Measurements from ENCODE around the gene MTAP.
A peak's percentile ranks its signal among the peaks of the same experiment; 100 is the strongest.

MTAP gene

DNA sequence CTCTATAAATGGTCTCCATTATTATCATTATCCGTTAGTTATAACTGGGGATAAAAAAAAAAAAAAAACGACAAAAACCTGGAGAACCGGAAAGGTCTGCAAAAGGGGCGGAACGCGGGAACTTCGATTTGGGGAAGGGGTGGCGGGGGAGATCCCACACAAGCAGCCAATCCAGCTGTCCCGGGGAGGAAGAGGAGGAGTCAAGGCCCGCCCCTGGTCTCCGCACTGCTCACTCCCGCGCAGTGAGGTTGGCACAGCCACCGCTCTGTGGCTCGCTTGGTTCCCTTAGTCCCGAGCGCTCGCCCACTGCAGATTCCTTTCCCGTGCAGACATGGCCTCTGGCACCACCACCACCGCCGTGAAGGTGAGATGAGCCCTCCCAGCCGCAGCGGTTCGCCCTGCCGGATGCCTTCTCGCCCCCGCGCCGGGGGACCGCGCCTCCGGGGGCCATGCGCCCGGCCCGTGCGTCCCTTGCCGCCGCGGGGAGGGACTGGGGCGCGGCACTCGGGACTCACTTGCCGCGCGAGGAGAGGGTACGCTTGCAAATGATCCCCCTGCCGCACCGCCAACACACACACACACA lies at the start of gene MTAP:
MTAP (plus strand) TSS at position 219 of the 583 bp plus-strand sequence; CDS start at position 332, 113 bp downstream.
- FAIRE-seq, result peak; percentile 82

DNA sequence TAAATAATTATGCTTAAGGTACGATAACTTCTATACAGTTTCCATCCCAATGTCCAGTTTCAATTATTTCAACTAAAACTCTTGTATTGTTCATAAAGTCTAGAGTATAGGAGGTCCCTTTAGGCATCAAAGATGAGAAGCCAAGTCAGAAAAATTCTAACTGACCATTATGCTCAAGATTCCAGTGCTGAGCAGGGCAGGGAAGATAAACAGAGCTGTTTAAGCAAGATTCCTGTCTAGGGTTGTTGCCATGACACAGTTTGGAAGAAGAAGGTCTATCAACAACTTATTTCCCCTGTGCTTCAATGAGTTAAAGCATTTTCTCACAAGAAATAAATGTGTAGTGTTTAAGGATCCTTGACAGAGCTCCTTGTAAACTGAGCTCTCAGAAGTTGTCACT lies 48.9 kb upstream of the MTAP start:
- no peak for FAIRE-seq

DNA sequence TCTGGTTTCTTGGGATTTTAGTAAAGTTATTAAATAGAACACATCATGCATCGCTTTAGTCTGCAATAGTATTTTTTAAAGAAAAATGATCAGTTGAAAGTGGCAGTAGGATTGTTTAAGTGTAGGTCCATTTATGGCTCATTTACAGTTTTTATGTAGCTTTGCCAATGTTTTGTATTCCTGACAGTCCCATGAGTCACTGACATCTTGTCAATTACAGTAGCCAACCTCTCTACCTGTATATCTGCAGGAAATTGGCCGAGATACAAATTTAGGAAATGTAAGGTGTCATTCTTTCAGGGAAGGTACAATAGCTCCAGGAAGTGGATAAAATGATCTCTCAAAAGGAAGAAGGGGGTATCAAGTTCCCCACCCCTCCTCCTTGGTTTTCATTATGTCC lies 47.7 kb upstream of the MTAP start:
- FAIRE-seq, result no peak

DNA sequence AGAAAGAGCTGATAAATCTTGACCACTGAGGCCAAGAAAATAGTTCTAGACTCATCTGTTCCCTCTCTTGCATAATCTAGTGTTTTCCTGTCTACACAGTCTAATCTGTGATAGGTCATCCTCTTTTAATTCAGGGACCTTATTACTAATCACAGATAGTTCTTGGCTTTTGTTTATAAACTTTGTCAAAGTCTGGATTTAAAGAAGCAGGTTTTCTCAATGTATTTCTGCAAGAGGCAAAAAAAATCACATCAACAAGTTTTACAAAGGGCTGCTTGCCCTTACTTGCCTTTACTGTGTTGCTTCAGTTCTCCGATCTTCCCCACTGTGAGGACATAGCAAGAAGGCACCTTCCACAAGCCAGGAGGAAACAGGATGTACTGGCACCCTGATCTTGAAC lies 43.9 kb upstream of the MTAP start:
- no peak for FAIRE-seq

DNA sequence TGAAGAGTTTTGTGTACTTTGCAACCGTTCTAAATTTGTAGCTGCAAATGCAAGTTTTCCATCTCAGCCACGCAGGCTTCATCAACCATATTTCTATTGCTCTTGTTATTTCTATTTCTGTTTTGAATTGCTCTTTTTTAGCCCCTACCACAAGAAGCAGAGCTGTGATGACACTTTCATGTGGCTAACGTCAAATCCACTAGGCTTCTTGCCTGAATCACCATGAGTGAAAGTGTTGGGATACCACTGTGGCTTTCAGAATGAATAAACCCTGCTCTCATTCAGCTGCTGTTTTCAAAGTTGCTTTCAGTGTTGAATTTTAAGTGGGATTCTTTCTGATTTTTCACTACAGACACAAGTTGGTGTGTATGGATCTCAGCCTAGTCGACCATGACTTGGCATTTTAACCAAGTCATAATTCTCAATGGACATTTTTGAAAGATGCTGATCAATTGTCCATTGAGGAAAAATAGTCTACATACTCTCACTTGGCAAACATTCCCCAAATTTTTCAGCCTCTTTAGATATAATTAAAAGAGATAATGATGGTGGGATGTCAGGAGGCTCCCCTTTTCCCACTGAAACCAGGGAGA lies 41.0 kb upstream of the MTAP start:
- no peak for FAIRE-seq

DNA sequence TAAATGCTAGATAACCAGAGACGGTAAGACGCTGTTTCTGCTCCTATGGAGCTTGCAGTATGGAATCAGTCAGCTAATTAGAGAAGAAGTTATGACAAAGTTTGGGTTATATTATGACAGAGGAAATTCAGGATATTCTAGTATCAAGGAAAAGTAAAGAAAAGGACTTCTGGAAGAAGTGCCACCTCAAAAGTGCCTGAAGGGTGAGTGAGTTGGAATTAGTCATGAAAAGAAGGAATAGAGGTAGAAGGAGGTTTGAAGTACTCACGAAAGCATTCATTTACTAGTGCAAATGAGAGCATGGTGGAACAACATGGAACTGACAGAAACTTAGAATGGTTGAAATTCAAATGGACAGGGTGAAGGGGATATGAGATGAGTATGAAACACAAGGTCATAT lies 40.4 kb upstream of the MTAP start:
- FAIRE-seq, result no peak

DNA sequence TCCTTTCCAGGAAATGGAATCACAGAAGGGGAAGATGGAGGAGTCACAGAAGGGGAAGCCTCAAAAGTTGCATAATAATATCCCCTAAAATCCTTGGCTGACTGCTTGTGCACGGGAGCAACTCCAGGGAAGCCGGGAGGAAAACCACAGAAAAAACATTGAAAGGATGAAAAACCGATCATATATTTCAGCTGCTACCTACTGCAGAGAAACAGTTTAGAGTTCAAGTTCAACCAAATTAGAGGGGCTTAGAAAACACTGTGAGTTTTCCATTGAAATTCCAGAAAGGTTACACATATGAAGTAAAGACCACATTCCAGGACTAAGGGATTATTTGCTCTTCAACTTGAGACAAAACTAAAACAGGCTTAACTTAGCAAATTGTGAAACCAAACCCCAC lies 37.6 kb upstream of the MTAP start:
- no peak for FAIRE-seq

DNA sequence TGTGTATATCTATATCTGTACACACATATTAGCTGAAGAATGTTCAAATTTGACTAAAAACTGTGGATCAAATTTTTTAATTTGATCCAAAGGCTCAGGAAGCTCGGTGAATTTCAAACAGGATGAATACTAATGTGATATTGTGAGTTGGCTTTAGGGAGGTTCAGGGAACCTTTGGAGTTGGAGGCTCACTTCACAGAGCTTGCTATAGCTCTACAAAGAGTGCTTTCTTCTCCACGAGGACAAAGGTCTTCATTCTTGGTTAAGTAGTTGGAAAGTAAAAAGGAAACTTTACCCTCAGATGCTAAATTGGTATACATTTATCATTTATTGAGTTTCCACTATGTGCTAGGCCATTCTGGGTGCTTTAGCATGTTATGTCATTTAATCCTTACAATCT lies 36.3 kb upstream of the MTAP start:
- no peak for FAIRE-seq

DNA sequence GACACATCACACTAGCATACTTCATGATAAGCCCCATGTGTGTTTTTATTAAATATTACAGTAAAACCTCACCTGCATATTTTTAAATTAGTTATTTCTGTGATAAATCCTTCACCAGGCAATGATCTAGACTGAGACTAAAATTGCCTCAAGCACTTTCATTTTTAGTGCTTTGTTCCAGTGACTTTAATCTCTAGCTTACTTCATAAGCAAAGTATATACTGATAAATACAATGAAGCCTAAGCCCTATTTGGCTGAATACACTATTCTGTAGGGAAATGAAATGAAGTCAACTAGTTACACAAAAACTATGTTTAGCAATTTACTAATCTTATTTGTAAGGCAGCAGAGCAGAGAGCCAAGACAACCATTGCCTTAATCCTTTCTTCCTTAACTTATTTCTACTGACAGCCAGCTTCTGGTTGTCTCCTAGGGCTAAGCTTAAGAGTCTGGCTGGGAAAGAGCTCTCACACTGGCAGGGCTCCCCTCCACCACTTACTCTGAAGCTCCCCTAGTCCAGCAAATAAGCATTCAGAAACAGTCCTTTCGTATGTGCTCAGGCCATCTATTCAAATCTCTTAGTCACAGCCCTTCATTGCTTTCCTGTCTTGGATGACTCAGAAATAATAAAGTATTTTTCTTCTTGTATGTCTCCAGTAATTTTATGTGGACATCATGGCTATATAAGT lies 31.4 kb upstream of the MTAP start:
- FAIRE-seq, result no peak

DNA sequence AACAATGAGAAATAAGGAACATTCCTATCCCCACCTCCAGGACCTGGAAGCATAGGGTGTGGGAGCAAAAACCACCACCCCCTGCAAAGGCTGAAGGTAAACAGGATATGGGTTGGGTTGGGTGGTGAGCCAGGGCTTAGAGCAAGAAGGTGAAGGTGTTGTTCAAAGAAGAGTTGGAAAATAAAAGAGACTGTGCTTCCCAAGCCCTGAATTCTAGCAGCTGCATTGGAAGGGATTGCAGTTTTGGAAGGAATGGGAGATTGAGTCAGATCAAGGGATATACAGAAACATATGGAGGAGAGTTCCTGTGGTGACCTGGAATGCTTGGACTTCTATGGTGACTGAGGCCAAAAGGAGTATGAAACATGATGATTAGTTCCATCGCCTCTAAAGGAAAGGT lies 24.7 kb upstream of the MTAP start:
- FAIRE-seq, result no peak

DNA sequence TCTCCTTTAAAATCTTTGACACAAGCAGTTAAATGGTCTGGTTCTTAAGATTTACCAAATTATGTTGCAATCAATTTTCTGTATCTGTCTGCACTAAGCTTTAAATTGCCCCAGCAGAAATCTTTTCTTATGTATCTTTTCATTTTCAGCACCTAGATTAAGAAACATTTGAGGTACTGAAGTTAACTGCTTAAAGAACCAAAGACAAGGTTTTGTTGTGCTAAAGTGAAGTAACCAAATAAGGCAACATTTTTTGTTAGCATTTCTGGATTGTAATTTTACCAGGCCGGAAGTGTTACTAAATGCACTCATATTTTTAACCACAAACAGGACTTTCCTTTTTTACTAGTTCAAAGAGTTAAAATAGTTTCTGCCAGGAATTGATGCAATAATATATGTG lies 24.1 kb upstream of the MTAP start:
- FAIRE-seq, result no peak

DNA sequence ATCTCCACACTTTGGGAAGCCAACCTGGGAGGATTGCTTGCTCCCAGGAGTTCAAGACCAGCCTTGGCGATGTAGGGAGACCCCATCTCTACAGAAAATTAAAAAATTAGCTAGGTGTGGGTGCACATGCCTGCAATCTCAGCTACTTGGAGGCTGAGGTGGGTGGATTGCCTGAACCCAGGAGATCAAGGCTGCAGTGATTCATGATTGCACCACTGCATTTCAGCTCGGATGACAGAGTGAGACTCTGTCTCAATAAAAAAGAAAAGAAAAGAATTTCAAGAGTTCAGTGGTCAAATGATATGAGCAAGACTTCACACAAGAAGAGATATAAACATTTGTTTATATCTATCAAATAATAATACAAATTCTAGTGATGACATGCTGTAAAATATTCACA lies 23.0 kb upstream of the MTAP start:
- FAIRE-seq, result no peak

DNA sequence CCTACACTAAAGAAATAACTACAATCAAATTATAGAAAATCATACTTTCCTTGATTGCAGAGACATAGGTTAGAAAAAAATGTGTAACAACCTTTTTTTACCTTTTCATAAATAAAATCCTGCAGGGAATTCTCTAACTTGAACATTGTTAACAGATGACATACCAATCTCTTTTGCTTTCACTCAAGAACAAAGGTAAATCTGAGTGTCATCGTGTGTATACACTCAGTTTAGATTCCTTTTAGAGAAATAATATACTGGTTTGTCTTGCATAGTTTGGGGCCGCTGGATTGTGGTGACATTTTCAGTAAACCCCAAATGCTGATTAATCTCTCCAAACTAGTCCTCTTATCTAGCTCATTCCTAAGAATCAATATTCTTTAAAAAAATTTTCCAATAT lies 20.8 kb upstream of the MTAP start:
- FAIRE-seq, result no peak

DNA sequence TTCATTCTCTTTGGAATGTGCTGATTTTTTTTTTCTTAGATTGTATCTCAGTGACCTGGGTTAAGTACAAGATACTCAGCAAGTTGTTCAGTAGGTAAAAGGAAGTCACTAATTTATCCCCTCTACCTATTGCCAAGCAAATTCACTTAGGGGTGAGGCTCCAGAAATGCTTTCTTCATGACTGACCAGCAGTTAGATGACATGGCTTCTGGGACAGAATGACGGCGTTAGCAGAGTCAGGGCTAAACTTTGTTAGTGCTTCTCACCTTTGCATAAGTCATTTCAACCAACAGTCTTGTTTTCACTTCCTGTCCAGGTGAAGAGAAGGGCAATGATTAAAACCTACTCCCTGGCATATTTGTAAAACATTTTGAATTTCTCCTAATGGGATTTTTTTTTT lies 20.2 kb upstream of the MTAP start:
- FAIRE-seq, result no peak

DNA sequence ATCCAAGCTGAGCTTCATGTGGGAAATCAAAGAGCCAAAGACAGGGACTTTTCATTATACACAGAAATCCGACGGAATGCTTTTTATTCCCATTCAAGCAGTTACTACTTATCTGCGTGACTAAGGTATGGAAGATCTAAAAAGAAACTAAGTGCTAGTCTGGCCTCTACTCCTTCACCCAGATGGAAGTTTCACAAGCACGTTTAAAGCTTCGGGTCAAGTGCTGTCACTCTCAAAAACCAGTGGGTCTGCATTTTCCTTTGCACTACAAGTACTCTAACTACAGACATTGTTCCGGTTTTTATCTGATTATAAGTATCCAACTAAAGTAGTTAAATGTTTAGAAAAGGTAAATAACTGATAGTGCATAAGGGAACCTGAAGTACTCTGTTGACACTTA lies 13.7 kb upstream of the MTAP start:
- no peak for FAIRE-seq

DNA sequence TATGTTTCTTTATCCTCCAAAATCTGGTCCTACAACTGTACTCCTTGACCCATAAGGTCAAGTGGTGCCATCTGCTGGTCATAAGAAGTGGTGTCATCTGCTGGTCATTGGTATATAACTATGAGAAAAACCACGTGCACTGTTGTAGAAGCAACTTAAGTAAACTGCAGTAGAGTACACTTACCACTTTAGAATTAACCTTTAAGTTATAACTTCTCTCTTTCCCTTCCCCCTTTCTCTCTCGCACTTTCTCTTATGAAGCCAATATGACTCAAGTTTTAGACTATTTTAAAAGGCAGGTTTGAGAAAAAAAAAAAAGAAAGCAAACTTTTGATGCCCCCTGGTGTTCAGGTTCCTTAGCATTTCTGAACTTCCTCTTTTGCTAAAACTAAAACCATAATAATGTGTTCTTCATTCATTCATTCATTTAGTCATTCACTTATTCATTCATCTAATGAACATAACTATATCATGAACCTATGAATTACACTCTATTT lies 12.8 kb upstream of the MTAP start:
- peak; percentile 91 for FAIRE-seq

DNA sequence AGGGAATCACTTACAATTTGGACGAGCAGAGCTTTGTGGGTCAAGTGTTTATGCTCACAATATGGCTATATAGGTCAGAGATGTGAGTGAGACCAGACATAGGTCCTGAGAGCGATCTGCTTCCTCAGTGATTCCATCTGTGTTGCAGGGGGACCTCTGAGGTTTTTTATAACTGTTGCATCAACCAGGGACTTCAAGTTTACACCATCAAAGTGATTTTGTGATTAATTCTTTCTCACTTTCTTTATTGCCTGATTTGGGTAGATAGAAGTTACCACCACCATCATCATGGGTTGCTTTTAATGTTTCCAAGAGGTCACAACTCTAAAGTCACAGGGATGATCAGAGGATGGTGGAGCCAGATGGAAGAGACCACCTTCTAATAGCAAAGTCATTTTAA lies 7.0 kb upstream of the MTAP start:
- FAIRE-seq, result no peak

DNA sequence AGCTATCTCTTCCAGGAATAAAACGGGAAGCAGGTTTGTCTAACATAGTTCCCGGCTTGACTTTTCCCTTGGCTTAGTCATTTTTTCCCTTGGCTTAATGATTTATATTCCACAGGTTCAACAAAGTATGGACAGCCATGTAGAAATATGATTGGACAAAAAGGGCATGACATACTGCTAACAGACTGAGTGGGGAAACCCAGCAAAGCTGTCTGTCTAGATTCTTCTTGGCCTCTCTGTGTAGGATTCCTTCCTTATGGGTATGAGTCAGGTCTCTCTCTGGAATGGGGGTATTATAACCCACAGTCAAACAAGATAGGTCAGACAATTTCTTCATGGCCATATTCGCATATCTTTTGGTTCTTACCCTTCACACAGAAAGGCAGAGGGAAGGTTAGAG lies 5.7 kb upstream of the MTAP start:
- FAIRE-seq, result no peak

DNA sequence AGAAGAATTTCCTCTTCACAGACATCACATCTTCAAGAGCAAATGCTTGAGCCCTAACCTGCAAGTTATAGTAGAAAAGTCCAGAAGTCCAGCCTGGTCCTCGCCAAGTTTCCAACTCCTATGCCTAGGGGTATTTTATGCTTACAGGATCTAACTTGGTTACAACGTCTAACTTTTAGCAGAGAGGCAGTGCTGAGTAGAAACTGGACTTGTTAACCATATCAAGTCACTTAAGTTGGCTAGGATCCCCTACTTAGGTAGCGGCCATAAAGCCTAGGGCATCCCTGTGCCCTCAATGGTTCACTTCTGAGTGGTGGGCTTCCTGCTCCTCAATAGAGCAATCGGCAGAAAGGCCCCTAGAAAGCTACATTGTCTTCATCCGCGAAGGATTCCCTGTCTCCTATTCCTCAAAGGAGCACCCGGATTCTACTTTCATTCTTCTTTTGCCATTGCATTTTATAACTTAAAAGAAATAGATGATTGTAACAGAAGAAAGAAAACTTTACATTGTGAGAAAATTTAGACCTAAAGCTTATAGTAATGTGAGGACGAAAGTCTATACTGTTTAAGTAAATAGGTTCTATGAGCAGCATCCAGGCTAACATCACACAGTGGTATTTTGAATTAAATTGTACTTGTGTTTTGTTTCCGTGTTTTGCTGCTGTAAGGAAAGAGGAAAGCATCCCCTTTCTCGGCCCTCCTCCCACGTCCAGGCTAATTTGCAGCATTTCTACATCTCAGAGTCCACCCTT lies 1.3 kb upstream of the MTAP start:
- FAIRE-seq, result no peak

DNA sequence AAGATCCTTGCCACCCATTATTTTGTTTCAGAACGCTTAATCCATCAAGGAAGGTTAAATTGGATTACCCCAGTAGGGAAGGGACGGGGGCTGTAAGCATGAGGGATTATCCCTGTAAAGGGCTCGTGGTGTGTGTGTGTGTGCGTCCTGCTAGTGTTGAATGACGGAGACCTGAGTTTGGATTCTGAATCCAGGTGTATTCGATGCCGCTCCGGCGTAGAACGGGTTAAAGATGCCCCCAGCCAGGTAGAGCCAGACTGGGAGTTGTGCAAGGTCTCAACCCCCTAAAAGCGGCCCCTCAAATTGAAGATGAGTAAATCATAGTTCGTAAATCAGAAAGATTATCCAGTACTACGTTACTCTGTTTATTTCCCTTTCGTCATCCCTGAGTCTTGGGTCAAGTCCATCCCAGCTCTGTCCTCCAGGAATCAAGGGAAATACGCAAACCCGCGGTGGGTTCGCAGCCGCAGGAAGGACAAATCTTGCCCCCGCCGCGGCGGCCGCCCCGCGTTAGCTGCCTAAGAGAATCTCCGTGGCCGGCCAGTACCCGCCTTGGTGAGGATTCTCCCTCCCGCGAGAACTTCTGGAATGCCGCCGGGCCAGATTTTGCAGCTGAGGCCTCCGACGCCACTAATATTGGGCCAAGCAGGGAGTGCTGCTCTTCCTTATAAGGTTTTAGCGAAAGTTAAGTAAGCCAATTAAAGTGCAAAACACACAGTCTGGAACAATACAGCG lies 586 bp upstream of the MTAP start:
- FAIRE-seq, result no peak

DNA sequence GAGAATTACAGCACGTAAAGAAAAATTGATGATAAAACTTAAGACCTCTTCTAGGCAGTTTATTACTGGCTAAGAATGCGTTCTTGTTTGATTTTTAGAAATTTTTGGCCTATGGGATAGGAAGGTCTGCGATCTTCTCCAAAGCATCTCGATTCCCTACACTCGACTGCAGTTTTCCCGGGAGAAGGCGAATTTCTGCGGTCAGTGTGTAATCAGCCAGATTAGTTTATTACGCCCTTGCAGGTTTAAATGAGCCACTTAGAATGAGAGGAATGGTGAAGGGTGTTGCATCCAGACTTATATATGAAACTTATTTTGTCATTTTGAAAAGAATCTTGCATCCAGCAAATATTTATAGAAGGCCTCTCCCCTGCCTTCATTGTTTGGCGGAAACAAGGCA lies 1.2 kb downstream of the MTAP start:
- FAIRE-seq, result no peak

DNA sequence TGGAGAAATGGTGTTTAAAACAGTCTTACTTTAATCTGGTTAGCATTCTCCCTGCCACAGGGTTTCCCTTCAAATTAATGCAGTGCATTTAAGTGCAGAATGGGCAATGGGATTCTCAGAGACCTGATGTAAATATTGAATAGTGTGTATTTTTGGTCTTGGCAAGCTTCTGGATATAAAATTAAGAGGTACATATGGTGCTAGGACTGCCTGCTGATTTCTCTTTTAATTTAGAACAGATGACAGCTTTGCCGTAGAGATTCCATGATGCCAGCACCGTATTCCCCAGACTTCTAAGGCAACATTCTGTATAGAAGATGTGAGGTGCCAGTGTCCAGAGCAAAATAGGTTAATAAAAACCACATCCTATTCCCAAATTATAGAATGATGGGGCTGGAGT lies 1.9 kb downstream of the MTAP start:
- FAIRE-seq, result no peak

DNA sequence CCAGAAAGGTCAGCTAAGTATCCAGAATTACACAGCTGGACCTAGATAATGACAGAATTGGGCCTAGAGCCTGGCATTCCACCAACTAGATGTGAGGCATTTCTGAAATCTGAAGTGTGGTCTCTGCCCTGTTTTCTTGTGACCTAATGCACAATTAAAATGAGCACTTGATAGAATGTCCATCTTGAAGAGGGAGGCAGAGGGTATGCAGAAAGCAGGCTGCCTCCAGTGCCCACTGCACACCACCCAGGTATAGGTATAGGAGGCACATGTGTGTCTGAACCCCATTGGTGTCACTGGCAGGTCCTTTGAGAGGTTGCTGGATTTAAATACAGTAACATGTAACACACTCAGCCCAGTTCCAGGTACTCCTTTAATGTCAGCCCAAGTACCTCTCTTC lies 2.4 kb downstream of the MTAP start:
- no peak for FAIRE-seq
